T-helper 1 cell treated with Interleukin-12 subunit alpha and Interleukin-12 subunit beta and Interleukin-4 antibody, amounts not matched to agents 30 ng/mL and 1 ng/mL, for 36 hours (primary cell): ENCODE measurements around the gene ETFA. TPM values are rescaled to one million over a fixed set of nuclear protein-coding genes. Genes with fewer than 3 reads are reported as not detected.

Experiments used
- intact Hi-C: fragments of 100-400 bp; cut with micrococcal nuclease; formaldehyde crosslinking; loops from one replicate; pipeline ENCODE4 v1.15.1; 2024
- total RNA-seq: library from RNA; stranded (reverse); gene quantifications from 2 replicates; pipeline ENCODE4 v1.2.3, GENCODE V29; 2022

Gene ETFA
- total RNA-seq, 1 donor from 2014 or later, result 97.8 TPM

DNA sequence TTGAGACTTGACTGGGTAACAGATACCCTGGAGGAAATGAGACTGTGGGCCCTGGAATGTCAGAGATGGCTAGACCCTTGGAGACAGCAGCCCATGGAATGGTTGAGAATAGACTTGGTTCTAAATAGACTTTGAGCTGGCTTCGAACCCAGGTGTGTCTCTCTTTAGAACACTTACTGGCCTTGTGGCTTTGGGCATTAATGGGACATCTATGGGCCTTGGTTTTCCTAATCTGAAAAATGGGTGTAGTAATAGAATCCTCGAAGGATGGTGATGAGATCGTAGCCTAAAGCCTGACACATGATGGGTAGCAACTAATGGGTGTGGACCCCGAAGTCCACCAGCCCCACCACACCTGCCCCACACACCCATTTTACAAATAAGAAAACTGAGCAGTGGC is 132.2 kb downstream of the ETFA start:
- intact Hi-C loops, result no loop called here

DNA sequence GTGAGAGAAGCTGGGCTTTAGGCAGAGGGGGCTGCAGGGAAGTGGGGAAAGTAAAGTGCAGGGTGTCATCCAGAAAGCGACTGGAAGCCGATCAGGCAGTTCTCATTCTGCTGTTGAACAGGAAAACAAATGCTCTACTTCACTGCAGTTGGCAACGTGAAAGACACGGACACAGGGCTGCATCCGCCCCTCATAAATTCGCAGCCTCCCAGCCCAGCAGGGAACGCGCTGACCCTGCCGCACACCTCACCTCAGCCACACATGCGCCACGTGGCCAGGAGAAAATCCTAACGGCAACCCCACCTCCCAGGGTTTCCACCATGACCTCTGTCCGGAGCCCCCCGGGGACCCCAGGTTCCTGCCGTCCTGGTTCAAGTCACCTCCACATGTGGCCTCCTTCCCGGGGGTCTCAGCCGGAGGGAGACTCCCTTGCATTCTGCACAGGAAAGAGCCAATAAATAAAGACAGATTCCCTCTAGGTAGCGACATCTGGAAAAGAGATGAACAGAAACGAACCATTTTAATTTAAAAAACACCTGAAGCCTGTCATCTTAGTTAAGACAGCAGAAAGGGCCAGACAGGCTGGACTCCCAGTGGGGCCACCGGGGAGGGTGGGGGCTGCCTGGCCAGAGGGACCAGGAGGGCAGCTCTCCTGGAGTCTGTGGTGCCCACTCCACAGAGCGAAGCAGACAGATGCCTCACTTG is 132.8 kb downstream of the ETFA start:
- intact Hi-C loops, result no loop called here

DNA sequence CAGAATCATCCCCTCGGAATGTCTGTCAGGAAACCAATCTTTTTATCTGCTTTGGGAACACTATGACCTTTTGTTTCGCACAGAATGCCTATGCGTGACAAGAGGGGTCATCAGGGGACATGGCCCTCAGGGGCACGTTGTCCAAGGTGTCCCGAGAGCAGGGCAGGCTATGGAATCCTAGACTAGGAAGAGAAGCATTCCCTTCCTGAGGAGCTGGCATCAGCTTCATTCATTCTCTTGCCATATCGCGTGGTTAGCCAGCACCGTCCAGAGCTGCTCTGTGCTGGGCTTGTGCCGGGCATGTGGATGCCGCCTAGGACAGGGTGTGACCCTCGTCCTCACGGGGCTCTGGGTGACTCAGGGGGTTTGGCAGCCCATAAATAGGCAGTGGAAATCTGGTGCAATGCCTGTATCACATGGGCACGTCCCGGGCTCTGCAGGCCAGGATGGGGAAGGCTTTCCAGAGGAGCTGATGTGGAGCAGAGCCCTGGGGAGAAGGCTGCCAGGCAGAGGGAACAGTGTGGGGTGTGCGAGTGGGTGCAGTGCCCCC is 133.7 kb downstream of the ETFA start:
- intact Hi-C loops, result no loop called here

DNA sequence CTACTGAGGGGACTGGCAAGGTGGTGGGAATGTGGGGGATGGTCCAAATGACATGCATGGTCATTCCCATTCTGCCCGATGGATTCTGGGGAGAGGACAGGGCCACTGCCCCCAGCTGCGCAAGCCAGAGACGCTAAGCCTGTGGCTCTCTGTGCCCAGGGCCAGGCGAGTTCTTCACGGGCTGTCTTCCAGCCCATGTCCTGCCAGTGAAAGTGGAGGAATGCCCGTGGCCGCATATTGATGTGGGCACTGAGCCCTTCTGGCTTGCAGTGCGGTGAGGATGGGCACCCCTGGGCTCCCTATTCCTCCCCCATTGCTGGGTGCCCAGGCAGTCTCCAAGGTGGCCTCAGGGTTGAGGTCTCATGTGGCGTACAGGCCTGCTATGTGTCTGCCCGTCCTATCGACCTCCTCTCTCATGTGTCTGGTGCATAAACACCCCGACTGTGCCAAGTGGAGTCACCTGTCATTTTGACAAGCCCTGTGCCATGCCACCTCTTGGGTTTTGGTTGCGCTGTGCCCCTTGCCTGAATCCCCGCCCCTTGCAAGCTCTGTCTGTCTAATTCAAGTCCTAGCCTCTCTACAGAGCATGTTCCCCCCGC is 134.7 kb downstream of the ETFA start:
- intact Hi-C loops, result no loop called here

DNA sequence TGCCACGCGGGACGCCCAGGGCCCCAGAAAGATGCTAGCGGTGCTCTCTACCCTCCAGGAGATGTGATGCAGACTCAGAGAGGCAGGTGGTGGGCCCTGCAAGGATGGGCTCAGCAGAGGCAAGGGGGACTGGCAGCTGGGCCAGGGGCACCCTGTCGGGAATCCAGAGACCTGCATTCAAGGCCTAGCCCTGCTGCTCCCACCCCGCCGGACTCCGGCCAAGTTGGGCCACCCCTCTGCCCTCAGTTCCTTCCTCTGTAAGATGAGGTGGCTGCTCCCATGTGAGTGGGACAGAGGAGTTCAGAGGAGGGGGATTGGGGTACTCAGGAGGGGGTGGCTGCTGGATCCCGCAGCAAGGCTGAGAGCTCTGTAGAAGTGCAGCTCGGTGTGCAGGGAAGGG is 135.2 kb downstream of the ETFA start:
- intact Hi-C loops, result no loop called here

DNA sequence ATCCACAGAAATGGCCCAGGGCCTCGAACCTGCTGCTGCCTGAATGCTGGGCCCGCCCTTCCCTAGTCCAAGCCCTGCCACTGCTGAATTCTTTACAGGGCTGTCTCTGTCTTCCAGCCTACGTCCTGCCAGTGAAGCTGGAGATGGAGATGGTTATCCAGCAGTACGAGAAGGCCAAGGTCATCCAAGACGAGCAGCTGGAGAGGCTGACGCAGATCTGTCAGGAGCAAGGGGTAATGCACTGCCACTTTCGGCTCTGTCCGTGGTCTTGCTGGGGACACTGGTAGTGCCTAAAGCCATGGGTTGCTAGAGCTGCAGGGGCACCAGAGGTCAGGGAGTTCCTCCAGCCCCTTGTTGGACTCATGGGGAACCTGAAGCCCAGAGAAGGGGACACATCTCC is 135.8 kb downstream of the ETFA start:
- intact Hi-C loops, result no loop called here

DNA sequence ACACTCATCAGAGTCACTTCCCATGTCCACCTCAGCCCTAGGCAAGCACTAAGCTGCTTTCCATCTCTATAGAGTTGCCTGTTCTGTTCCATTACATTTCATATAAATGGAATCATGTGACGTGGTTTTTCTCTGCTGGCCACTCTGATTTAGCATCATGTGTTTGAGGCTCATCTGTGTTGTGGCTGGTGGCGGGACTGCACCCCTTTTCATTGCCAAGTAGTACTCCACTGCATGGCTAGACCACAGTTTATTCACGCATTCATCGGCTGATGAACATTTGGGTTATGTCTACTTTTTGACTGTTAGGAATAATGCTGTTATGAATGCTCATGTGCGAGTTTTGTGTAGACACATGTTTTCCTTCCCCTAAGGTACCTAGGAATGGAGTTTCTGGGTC is 136.6 kb downstream of the ETFA start:
- intact Hi-C loops, result no loop called here

DNA sequence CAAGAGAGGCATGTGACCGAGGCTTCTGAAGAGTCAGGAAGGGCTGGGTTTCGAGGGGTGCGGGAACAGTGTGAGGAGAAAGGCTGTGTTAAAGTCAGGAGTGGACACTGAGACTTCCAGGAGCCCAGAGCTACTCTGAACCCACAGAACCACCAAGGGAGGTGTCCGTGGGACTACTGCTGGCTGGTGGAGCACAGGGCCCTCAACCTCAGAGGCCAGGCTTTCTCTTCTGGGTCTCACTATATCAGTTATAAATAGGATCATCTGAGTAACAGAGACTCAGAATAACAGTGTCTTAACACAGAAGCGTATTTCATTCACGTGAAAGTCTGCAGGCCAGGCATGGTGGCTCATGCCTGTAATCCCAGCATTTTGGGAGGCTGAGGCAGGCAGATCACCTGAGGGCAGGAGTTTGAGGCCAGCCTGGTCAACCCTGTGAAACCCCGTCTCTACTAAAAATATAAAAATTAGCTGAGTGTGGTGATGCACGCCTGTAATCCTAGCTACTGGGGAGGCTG is 137.9 kb downstream of the ETFA start:
- intact Hi-C loops, result no loop called here

DNA sequence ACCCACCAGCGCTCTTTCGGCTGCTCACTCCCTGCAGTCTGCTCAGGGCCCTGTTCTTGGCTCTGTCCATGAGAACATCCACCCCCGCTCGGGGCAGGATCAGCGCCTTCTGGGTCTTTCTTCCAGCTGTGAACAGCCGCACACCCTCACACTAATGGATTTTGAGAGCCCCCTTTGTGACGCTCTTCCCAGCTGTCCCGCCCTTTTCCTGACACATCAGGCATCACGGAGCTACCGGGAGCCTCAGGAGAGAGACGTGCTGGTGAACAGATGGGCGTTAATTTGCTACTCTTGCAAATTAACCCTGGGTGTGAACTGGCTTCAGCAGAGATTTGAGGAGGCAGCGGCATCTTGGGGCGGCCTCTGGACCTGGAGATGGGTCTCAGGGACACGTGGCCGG is 138.5 kb downstream of the ETFA start:
- intact Hi-C loops, result no loop called here

DNA sequence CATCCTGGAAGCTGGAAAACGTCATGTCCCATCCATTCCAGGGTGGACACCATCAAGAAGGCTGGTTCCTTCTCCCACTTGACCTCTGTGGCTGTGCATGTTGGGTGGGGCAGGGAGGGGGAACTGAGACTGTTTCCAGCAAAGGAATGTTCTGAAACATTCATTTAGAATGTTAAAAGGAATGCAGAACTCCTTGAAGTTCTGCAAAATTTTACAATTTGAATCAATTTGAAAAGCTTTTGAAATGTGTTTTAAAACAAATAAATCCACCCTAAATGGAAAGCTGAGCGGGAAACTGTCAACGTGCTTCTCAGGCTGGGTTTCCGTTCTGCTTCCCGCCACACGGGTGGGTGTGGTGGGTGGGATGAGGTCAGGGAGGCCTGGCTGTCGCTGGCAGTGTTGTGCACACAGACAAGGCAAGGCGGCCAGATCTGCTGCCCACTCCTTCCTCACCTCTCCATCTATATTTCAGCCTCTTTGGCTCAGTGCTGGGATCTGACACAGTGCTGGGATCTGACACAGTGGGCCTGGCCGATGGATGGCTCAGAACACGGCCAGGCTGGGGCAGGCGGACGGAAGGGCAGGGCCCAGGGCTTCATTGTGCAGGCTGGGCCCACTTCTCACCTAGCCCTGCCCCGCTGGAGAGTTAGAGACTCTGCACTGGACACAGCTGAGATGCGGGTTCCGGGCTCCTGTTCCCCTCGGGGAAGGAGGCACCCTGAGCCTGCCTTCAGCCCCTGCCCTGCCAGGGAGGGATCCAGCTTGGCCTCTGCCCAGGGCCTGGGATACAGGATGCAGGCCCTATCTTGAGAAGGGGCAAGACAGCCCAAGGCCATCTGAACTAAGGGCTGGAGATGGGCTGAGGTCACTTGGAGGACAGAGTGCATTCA is 141.1 kb downstream of the ETFA start:
- intact Hi-C loops, result no loop called here

DNA sequence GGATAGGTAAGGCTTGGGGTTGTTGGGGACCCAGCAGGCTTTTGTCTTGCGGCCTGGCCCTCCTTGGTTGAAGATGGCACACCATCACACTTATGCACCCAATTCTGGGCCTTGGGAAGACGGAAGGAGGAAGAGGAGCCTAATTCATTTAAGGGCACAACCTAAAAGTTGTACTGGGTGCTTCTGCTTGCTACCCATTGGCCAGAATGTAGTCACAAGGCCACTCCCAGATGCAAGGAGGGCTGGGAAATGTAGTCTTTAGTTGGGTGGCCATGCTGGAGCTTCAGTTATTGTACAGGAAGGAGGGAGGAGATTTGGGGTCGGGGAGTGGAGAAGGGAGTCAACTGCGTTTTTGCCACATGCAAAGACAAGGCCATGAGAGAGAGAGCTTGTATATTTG is 142.3 kb downstream of the ETFA start:
- intact Hi-C loops, result no loop called here

DNA sequence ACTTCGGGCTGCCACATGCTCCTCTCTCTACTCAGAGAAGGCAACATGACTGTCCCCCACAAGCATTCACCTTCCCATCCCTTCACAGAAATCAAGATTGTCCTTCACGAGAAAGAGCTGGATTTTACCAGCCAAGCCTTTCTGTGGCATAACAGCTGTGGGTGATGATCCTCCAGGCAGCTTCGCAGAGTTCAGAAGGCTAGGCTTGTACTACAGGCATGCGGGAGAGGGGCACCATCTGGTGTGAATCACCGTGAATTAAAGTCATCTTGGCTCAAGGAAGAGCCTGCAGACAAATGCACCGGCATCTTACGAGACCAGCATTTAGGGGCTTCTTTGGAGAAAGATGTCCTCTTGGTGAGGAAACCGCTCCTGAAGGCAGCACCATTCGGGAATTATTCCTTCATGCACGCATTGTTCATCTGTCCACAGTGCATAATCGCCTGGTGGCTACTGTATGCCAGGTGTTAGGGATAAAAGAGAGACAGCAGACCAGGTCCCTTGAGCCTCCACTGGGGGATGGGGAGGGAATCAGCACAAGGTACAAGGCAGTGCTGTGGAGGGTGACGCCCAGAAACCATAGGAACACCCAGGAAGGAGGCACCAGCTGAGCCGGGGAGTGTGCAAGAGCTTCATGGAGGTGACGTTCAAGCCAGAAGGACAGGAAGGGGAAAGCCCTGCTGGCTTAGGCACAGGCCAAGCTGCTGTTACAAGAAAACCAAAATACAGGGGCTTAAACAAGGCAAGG is 142.9 kb downstream of the ETFA start:
- intact Hi-C loops, result no loop called here

DNA sequence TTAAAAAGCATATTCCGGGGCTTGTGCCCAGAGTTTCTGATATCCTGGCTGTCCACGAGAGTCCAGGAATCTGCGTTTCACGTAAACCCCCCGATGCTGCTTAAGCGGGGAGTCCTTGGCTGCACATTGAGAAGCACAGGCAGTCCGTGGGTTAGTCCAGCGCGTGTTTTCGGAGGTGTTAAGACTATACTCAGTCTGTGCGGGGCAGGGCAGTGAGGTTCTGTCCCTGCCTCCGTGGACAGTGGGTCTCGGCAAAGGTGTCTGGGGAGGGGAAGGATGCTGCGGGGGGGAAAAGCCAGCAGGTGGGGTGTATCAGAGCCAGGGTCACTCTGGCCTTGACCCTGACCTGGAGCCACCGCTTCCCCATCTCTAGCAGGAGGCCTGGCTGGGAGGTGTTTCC is 145.3 kb downstream of the ETFA start:
- intact Hi-C loops, result no loop called here

Other genes starting within 250 kb of the ETFA start
- 1.5 and 2.4 TPM in 2 replicates for gene ISL2, start 25.3 kb upstream of the ETFA start, total RNA-seq